Calu3 (cell line): ENCODE results near the gene FUZ. TPM values are rescaled to one million over a fixed set of nuclear protein-coding genes. Genes with fewer than 3 reads are reported as not detected.
A peak's percentile ranks its signal among the peaks of the same experiment; 100 is the strongest.

Experiments
- BruUV-seq: library from RNA; stranded (reverse); fragments of 400-500 nt; replicated peaks from 2 replicates; lab custom pipeline; 2021; lab: Mats Ljungman, UMichigan
- CTCF ChIA-PET: fragments of 300-600 bp; sonication (Branson Sonifier 250); formaldehyde crosslinking; loops from one replicate; lab custom pipeline; 2022; ENCODE audit warnings: antibody characterized with exemption; lab: Charles Lee
- DNase-seq: peaks from one replicate; pipeline ENCODE4 v3.0.0; 2022
- H3K27ac Mint-ChIP-seq: one replicate; pipeline ENCODE4 v1.8.0; 2022; ENCODE audit warnings: mixed read lengths; ENCODE audit not compliant: unreplicated experiment
- H3K27me3 Mint-ChIP-seq: one replicate; pipeline ENCODE4 v1.8.0; 2022; ENCODE audit warnings: mixed read lengths; ENCODE audit not compliant: unreplicated experiment
- H3K36me3 Mint-ChIP-seq: one replicate; pipeline ENCODE4 v1.8.0; 2022; ENCODE audit warnings: mild to moderate bottlenecking, moderate library complexity, mixed read lengths; ENCODE audit not compliant: insufficient read depth, unreplicated experiment
- H3K4me1 Mint-ChIP-seq: one replicate; pipeline ENCODE4 v1.8.0; 2022; ENCODE audit warnings: mild to moderate bottlenecking, low read depth, mixed read lengths; ENCODE audit not compliant: unreplicated experiment
- H3K4me3 Mint-ChIP-seq: one replicate; pipeline ENCODE4 v1.8.0; 2022; ENCODE audit warnings: mild to moderate bottlenecking, low read depth, moderate library complexity, mixed read lengths; ENCODE audit not compliant: unreplicated experiment
- H3K9me3 Mint-ChIP-seq: one replicate; pipeline ENCODE4 v1.8.0; 2022; ENCODE audit warnings: low read depth, mixed read lengths; ENCODE audit not compliant: unreplicated experiment
- intact Hi-C: fragments of 100-400 bp; cut with micrococcal nuclease; formaldehyde crosslinking; loops from one replicate; pipeline ENCODE4 v1.10.0; 2022; ENCODE audit not compliant: unreplicated experiment
- total RNA-seq: library from RNA; stranded (reverse); gene quantifications from 2 replicates; pipeline ENCODE4 v1.2.3, GENCODE V29; 2022
- TF ChIP-seq, protein P1 (sequence below): fragments of 200-600 bp; IDR thresholded peaks from one replicate; pipeline ENCODE4 v1.8.0; 2022; ENCODE audit warnings: antibody characterized with exemption; ENCODE audit not compliant: unreplicated experiment

The FUZ gene
- total RNA-seq, 1 experiment from 2014 or later, result 12.2 TPM

DNA sequence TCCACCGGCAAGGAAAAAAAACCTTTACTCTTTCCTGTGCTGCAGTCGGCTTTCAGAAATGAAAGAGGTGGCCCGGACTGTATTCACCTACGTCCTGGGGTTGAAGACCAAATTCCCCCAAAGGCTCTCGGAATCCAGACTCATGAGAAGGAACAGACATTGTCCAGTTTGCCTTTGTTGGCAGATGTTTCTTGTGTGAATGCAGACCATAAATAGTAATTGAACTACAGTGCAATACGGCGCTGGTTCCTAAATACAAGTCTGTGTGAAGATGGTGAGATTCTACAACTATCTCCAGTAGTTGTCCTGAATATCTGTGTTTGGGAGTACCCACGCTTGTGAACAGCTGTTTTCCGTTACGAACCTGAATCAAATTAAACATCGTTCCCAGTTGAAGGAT, 26.6 kb upstream of the FUZ start:
- no TSS peak for BruUV-seq

DNA sequence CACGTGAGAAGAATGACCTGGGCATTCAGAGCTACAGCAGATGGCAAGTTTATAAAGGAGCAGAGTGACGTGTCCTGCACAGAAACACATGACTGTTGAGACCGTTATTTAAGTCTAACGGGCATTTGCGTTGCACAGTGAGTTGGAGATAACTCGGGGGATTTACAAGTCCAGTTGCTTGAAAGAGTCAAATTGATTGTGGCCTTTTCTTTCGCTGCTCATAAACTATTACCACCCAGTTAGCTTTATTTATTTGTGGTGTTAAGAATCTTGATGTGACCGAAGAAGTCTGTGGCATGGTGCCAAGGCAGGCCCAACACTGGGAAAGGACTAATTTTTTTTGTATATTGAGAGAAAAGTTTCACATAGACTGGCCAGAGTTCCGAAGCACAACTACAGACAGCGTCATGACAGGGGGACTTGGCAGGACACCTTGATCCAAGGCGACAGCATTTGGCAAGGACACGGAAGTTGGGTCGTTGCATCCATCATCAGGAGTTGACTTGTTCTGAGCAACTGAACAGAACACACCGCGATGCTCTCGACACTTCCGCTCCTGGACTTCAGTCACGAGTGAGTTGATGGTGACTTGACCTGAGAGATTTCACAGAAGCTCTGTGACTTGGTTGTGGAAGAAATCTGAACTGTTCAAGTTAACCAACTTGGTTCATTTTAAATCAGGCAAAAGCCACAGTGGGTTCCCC, 25.9 kb upstream of the FUZ start:
- TF ChIP-seq, protein P1, sequence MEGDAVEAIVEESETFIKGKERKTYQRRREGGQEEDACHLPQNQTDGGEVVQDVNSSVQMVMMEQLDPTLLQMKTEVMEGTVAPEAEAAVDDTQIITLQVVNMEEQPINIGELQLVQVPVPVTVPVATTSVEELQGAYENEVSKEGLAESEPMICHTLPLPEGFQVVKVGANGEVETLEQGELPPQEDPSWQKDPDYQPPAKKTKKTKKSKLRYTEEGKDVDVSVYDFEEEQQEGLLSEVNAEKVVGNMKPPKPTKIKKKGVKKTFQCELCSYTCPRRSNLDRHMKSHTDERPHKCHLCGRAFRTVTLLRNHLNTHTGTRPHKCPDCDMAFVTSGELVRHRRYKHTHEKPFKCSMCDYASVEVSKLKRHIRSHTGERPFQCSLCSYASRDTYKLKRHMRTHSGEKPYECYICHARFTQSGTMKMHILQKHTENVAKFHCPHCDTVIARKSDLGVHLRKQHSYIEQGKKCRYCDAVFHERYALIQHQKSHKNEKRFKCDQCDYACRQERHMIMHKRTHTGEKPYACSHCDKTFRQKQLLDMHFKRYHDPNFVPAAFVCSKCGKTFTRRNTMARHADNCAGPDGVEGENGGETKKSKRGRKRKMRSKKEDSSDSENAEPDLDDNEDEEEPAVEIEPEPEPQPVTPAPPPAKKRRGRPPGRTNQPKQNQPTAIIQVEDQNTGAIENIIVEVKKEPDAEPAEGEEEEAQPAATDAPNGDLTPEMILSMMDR, result no peak
- H3K9me3 Mint-ChIP-seq, result no peaks in the 10 kb centered on the region
- H3K36me3 Mint-ChIP-seq, result peaks cover 51% of the 10 kb centered on the region
- H3K27ac Mint-ChIP-seq, result no peak overlapping the region
- intact Hi-C loops, result no loop called here
- CTCF ChIA-PET, result interaction anchor here (0.8 kb wide), 1 partner anchor 11 kb away, joined by 4 read pairs; no protein-coding TSS in a partner anchor
- H3K27me3 Mint-ChIP-seq, result no peaks in the 10 kb centered on the region
- no peak overlapping the region for H3K4me3 Mint-ChIP-seq
- DNase-seq, result no peak
- BruUV-seq, result TSS peak; percentile 14
- no peaks in the 10 kb centered on the region for H3K4me1 Mint-ChIP-seq

More for the DNA sequence above, 26.6 kb upstream of the FUZ start:
- intact Hi-C loops, result no loop called here
- CTCF ChIA-PET, result interaction anchor here (0.5 kb wide), 1 partner anchor 1337 kb away, joined by 3 read pairs; no protein-coding TSS in a partner anchor
- Mint-ChIP-seq H3K4me1 (no peaks in the 10 kb centered on the region), H3K27me3 (no peaks in the 10 kb centered on the region), H3K4me3 (no peak overlapping the region), H3K36me3 (peaks cover 47% of the 10 kb centered on the region), H3K27ac (no peak overlapping the region), H3K9me3 (no peaks in the 10 kb centered on the region)
- TF ChIP-seq, protein P1, result no peak
- DNase-seq, result no peak

DNA sequence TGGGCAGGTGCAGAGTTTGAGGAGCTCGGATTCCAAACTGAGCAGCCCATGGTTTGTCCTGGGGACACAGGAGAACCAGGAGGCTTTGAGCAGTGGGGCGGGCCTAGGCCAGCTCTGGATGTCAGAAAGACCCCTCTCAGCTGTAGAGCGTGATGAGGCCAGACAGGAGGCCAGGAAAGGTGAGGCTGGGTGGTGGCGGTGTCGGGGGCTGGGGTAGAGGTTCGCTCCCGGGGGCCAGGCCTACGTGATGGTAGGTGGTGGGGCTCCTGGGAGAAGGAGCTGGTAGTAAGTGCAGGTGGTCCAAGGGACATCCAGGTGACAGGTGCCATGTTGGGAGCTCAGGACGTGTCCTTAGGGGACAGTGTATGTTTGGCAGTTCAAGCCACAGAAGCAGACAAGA, 24.3 kb upstream of the FUZ start:
- Mint-ChIP-seq H3K27ac (no peak overlapping the region), H3K4me3 (no peak overlapping the region), H3K36me3 (peaks cover 66% of the 10 kb centered on the region), H3K4me1 (no peaks in the 10 kb centered on the region), H3K27me3 (no peaks in the 10 kb centered on the region), H3K9me3 (no peaks in the 10 kb centered on the region)
- no peak for DNase-seq
- TF ChIP-seq, protein P1, result no peak
- BruUV-seq, result no TSS peak
- CTCF ChIA-PET, result no interaction called here
- intact Hi-C loops, result no loop called here

DNA sequence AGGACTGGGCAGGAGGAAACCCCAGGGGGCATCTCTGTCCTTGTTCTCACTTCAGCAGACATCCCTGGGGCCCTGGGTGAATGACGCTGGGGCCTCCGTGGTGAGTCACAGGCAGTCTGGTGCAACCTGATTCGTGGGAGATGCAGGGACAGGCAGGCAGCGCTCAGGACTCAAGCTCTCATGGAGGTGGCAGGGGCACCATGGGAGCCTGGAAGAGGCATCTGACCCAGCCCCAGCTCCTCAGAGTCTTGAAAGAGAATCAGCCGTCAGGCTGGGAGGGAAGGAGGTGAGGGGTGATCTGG, 23.9 kb upstream of the FUZ start:
- CTCF ChIA-PET, result no interaction called here
- H3K36me3 Mint-ChIP-seq, result peaks cover 68% of the 10 kb centered on the region
- H3K4me1 Mint-ChIP-seq, result no peaks in the 10 kb centered on the region
- TF ChIP-seq, protein P1, result no peak
- no peaks in the 10 kb centered on the region for H3K27me3 Mint-ChIP-seq
- no peaks in the 10 kb centered on the region for H3K9me3 Mint-ChIP-seq
- DNase-seq, result no peak
- intact Hi-C loops, result no loop called here
- H3K4me3 Mint-ChIP-seq, result no peak overlapping the region
- BruUV-seq, result no TSS peak
- no peak overlapping the region for H3K27ac Mint-ChIP-seq
